Astrocyte (in vitro differentiated cells and primary cell): ENCODE results near the gene FRMD4A.

Experiments
- CTCF ChIP-seq: IDR thresholded peaks from 2 replicates; pipeline ENCODE4 v1.5.1; 2011; ENCODE audit warnings: low read depth, mild to moderate bottlenecking, inconsistent platforms, low read length, moderate library complexity; ENCODE audit not compliant: insufficient read depth
- EZH2 ChIP-seq: IDR thresholded peaks from 2 replicates; pipeline ENCODE4 v1.6.1; 2012; ENCODE audit warnings: mild to moderate bottlenecking, low read length, inconsistent platforms; ENCODE audit not compliant: insufficient read depth

GRCh38 chr10:13765641-13766341, 564.9 kb downstream of the FRMD4A start:
- TF ChIP-seq EZH2 (no peak), CTCF (no peak)
